HepG2 (cell line): Measurements from ENCODE around the gene ABCC10. TPM values are rescaled to one million over a fixed set of nuclear protein-coding genes. Genes with fewer than 3 reads are reported as not detected.

Experiments used
- ARHGAP35 ChIP-seq: sonication (generic); formaldehyde crosslinking; IDR thresholded peaks from 2 replicates; pipeline ENCODE4 v1.9.0; 2022; ENCODE audit warnings: mild to moderate bottlenecking, inconsistent platforms, moderate library complexity, missing genetic modification reagents, borderline replicate concordance
- BATF2 ChIP-seq: sonication (generic); formaldehyde crosslinking; IDR thresholded peaks from 2 replicates; pipeline ENCODE4 v1.8.0; 2022; ENCODE audit warnings: mild to moderate bottlenecking, missing genetic modification reagents, moderate library complexity
- CREB3 ChIP-seq: sonication (generic); formaldehyde crosslinking; IDR thresholded peaks from 2 replicates; pipeline ENCODE4 v1.5.0; 2020; ENCODE audit warnings: missing genetic modification reagents
- ELK4 ChIP-seq: sonication (generic); formaldehyde crosslinking; IDR thresholded peaks from 2 replicates; pipeline ENCODE4 v1.9.0; 2021; ENCODE audit warnings: missing genetic modification reagents, borderline replicate concordance
- ERF ChIP-seq: IDR thresholded peaks from 2 replicates; pipeline ENCODE4 v1.6.1; 2018; ENCODE audit warnings: missing biosample characterization, missing genetic modification reagents
- FOXP1 ChIP-seq, 2 experiments: fragments of 450-650 bp in 1 of 2; IDR thresholded peaks; 2 replicates each; pipeline ENCODE4 v1.6.1; 2017 to 2018; ENCODE audit warnings: antibody characterized with exemption in 1 of 2
- NCOA1 ChIP-seq: sonication (generic); formaldehyde crosslinking; IDR thresholded peaks from 2 replicates; pipeline ENCODE4 v1.9.0; 2021; ENCODE audit warnings: missing genetic modification reagents
- NCOR1 ChIP-seq: fragments of 200-600 bp; sonication (generic); IDR thresholded peaks from 2 replicates; pipeline ENCODE4 v1.7.0; 2017; ENCODE audit warnings: antibody characterized with exemption, low read length, borderline replicate concordance
- PLSCR1 ChIP-seq: sonication (generic); formaldehyde crosslinking; IDR thresholded peaks from 2 replicates; pipeline ENCODE4 v1.5.0; 2020; ENCODE audit warnings: missing genetic modification reagents, mild to moderate bottlenecking, borderline replicate concordance
- SMAD1 ChIP-seq: sonication (generic); formaldehyde crosslinking; IDR thresholded peaks from 2 replicates; pipeline ENCODE4 v1.4.0; 2020; ENCODE audit warnings: missing genetic modification reagents, low read depth, mild to moderate bottlenecking, borderline replicate concordance
- TAF1 ChIP-seq: sonication (generic); formaldehyde crosslinking; IDR thresholded peaks from 2 replicates; pipeline ENCODE4 v1.4.0; 2020; ENCODE audit warnings: missing genetic modification reagents
- ZFP90 ChIP-seq: sonication (generic); formaldehyde crosslinking; IDR thresholded peaks from 2 replicates; pipeline ENCODE4 v1.8.0; 2022; ENCODE audit warnings: missing genetic modification reagents, mild to moderate bottlenecking, inconsistent platforms, borderline replicate concordance
- ZIK1 ChIP-seq: sonication (generic); formaldehyde crosslinking; IDR thresholded peaks from 2 replicates; pipeline ENCODE4 v1.5.0; 2020; ENCODE audit warnings: mild to moderate bottlenecking, low read depth, missing genetic modification reagents, borderline replicate concordance
- ZMAT3 ChIP-seq: sonication (generic); formaldehyde crosslinking; conservative IDR thresholded peaks from 2 replicates; pipeline ENCODE4 v1.7.0; 2021; ENCODE audit warnings: missing genetic modification reagents
- ZNF687 ChIP-seq: sonication (generic); formaldehyde crosslinking; IDR thresholded peaks from 2 replicates; pipeline ENCODE4 v1.5.1; 2020; ENCODE audit warnings: mild to moderate bottlenecking, missing genetic modification reagents, moderate library complexity
- ZNF816 ChIP-seq: sonication (generic); formaldehyde crosslinking; IDR thresholded peaks from 2 replicates; pipeline ENCODE4 v1.8.0; 2022; ENCODE audit warnings: missing genetic modification reagents, mild to moderate bottlenecking, borderline replicate concordance
- polyA plus RNA-seq, 8 experiments: library from polyadenylated mRNA; depleted of rRNA in 3 of 8; stranded (reverse) in 7 of 8; unstranded in 1 of 8; fragments of >200 nt; fragmentation: Illumina TruSeq in 4 of 8; extraction: Trizol in 4 of 8; gene quantifications; 2 replicates each; pipeline versions ENCODE4 v1.2.1 to v1.2.3, GENCODE V29; 2011 to 2016; ENCODE audit warnings: low read depth in 4 of 8, missing spikeins in 1 of 8, mixed read lengths in 1 of 8; ENCODE audit not compliant: insufficient read depth in 1 of 8
- total RNA-seq, 5 experiments: library from RNA; depleted of rRNA; stranded (reverse); fragments of >200 nt; fragmentation: Illumina TruSeq; extraction: Trizol; gene quantifications; 2 replicates each; pipeline ENCODE4 v1.2.3, GENCODE V29; 2016; ENCODE audit warnings: low read depth in 1 of 5

Gene ABCC10
- total and polyA plus RNA-seq, 2 of the 13 experiments (the other 11 are each of a cell fraction or from before 2014, with no cell fraction given), result 16.0 to 24.3 TPM

DNA sequence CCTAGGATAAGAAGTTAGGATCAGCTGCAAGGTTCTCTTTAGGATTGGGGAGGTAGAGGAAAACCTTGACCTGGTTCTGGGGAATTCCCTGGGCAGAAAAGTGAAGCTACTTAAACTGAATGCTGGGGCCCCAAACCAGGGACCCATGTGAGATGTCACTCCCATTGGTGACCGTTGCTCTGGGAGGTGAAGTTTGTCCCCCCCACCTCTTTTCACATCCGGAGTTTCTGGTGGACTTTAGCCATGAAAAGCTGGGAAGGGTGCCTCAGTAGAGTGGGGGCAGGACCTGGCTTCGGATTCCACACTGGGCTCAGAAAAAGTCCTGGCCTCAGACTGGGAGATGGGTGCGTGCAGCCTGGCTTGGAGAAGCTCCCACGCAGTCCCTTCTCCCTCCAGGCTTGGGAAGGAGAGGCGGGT, 63.2 kb downstream of the ABCC10 start (continued):
- TF ChIP-seq PLSCR1 (no peak), ZNF816 (no peak), ARHGAP35 (CRISPR knock-in tag) (no peak), ERF (CRISPR knock-in tag) (peak; percentile 79; the same call in 1 of the 2 replicates), SMAD1 (CRISPR knock-in tag) (no peak), ZNF687 (CRISPR knock-in tag) (no peak), TAF1 (CRISPR knock-in tag) (no peak), CREB3 (CRISPR knock-in tag) (0 out of 2 replicates have a peak, but pooled peaks have one; percentile 52), NCOR1 (peak; percentile 93; the same call in 1 of the 2 replicates), ZIK1 (no peak), ELK4 (CRISPR knock-in tag) (no peak), ZFP90 (no peak; the same call in 1 of the 2 replicates), ZMAT3 (CRISPR knock-in tag) (no peak), BATF2 (no peak), NCOA1 (CRISPR knock-in tag) (no peak), FOXP1 (IDR thresholded peaks at IDR 0.05) (no peak), FOXP1 (CRISPR knock-in tag; IDR thresholded peaks at IDR 0.05) (peak; percentile 59; the same call in 1 of the 2 replicates)
